ENCODE measurements around the gene KIAA0930.

DNA sequence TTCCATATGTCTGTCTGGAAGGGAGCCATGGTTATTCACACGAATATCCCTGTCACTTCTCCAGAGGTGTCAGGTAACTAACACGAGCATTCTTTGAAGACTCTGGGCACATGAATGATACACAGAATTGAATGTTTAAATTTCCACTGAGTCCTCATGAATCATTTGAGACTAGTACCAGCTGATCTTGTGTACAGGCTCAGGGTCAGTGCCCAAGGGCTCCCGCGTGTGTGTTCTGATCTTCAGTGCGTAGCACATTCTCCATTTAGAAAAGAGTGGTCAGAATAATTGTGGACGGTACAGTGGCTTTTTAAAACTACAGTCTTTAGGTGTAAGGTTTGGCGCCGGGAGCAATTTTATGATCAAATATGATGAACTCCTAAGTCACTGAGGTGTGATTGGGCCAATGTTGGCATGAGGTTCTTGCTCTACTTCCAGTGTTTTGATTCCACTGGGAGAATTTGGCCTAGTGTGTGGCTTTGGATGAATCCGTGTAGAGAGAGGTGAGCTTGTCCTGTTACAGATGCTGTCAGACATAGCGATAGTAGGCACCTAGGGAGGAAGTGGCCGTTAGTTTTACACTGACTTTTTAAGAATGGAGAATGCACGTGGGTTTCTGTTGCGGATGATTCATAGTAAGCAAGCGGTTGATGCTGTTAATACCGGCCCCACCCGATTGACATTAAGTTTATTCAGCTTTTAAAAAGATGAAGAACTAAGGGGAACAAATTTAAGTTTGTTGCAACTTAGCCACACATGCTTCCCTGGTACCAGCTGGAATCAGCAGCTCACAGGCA is 54.8 kb downstream of the KIAA0930 start:
- TF ChIP-seq POLR2A (IDR thresholded peaks at IDR 0.05; ENCODE audit: low read depth, low read length): no peak
- TF ChIP-seq POLR2AphosphoS5 (IDR thresholded peaks at IDR 0.05; ENCODE audit: low read depth, low read length): no peak
- TF ChIP-seq SPI1 (IDR thresholded peaks at IDR 0.05; ENCODE audit: low read depth, low read length): no peak
- no peak for TF ChIP-seq TAF1 (IDR thresholded peaks at IDR 0.05; ENCODE audit: low read depth, low read length)
